ENCODE data around the gene ATP8B4.

DNA sequence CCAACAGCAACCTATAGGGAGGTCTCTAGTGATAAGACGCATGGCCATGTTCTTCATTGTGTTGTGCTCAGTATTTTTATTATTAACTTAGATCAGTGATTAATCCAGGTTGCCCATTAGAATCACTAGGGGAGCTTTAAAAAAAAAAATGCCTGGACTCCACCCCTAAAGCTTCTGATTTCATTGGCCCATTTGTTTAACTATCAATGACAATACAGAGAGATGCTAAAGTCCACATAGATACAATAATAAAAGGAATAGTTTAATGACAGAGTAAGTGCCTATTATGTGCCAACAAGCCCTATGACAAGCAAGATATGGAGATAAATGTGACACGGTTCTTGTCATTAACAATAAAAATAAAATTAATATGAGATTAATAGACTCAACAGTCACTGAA, 55.8 kb downstream of the ATP8B4 start:
- no peak for TF ChIP-seq RAD21 (IDR thresholded peaks at IDR 0.05; ENCODE audit: insufficient read depth, low read depth, low read length)
- no peak for TF ChIP-seq GABPA (IDR thresholded peaks at IDR 0.05; ENCODE audit: low read depth)

Data from GM12878 (cell line).